CD1c-positive myeloid dendritic cell (primary cell): Measurements from ENCODE around the gene NID2.

Source experiments
- DNase-seq: peaks from one replicate; pipeline ENCODE4 v3.0.0-alpha.2; 2016; ENCODE audit errors: extremely low spot score

NID2 gene

DNA sequence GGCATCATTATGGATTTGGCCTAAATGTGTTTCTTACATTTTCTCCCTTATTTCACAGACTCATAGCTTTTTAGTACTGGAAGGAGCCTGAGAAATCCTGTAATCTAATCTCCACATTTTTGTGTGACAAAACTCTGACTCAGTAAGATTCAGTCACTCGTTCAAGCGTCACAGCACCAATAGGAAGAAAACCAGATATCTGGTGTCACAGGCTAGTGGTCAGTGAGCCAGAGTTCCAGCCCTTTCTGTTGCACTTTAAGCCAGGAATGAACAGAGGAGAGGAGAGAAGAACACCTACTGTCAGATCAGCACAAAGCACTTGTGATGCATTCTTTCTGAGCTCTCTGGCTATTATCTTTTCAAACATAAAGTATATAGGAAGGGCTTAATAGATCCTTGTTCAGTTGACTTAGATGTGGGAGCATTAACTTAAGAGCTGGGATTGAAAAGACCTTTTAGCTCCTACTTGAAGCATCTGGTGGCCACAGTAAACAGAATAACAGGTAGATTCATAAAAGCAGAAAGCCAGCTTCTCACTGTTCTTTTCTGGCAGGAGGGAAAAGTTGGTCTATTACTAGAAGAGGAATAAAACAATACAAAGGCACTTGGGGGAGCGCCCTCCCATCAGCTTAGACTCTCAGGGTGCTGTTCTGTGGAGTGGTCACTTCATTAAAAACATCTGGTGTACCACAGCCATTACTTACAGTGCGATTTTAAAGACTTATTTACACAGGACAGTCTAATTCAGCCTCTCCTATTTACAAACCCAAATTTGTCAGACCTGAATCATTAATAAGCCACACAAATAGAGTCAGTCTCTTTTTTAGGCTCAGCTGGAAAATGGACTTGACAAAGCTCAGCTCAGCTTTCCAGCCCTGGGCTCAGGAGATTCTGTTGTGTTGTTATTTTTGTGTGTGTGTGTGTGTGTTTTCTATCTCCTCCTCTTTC is 12.2 kb upstream of the NID2 start:
- no peak for DNase-seq

DNA sequence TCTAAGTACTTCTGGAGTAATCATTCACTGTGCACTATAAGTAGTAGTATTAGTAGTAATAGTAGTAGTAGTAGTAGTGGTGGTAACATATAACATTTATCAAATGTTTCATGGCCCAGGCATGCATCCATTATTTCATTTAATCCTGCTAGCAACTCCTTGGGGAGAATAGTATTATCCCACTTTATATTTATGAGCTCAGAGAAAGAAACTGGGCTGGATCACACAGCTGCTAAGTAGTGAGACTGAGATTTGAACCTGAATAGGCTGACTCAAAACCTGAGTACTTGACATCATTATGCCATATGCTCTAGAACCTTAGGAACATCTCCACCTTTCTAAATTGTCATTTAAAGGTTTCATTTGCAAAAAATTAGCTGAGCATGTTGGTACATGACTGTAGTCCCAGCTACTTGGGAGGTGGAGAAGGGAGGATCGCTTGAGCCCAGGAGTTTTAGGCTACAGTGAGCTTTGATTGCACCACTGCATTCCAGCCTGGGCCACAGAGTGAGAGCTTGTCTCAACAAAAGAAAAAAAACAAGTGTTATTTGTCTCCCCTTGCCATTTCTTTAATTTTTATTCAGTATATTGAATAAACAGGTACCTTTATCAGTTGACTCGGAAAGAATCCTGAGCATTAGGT is 11.4 kb upstream of the NID2 start:
- DNase-seq, result no peak

DNA sequence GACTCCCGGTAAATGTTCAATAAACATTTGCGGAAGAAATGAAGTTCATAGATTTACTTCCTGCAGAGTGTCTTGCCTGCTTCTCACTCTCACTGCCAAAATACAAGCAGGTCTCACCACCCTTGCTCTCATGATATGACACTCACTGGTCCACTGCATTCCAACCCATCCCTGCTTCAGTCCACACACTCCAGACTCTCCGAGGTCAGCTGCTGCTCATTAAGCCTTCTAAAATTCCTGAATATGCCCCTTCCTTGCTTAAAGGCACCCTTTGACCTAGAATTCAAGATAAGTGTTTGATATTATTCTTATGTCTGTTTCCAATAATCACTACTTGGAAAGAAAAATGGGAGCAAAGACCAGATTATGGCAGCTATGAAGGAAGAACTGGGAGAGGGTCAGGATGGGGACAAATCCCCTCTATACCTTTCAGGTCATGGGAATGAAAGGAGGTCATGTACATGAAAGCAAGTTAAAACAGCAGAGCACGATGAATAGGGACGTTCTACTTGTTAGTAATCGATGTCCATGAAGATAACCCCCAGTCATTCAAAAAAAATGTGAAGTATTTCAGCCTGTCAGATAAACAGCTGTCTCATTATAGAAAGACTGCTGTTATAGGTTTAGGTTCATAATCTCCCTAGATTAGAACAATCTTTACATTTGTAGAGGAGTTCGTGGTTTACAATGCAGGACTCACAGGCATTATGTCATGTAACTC is 10.5 kb upstream of the NID2 start:
- no peak for DNase-seq

DNA sequence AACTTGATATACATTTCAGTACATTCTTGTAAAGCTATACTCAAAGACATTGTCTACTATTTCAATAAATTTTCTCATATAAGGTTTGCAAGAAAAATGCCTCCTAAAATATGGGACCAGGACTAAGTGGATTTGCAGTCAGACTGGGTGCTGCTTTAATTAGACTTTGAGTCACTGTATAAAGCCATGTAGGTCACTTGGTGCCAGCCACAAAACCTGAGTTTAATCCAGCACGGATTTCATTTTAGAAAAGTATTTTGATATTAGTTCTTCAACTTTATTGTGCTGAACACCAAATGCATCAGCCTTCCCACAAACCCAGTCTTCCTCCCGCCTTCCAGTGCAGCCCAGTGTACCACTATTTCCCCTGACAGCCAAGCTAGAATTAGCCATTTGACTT is 9.9 kb upstream of the NID2 start:
- no peak for DNase-seq

DNA sequence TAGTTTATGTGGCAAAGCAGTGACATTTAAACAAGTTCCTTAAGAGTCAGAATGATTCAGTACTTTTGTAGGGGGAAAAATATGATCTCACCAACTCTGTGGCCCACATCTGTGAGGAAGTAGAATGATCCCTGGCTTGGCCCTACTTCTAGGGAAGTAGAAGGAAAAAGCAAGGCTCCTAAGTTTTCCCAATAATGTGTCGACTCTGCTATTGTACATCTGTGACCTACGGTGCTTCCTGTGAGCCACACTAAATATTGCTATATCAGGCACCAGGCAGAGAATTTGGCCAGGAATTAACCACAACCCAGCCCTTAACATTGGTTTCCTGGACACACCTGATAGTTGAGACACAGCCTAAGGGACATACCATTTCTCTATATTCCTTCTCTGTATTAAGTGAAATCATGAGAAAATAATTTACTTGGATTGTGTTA is 9.3 kb upstream of the NID2 start:
- DNase-seq, result peak; percentile 3

DNA sequence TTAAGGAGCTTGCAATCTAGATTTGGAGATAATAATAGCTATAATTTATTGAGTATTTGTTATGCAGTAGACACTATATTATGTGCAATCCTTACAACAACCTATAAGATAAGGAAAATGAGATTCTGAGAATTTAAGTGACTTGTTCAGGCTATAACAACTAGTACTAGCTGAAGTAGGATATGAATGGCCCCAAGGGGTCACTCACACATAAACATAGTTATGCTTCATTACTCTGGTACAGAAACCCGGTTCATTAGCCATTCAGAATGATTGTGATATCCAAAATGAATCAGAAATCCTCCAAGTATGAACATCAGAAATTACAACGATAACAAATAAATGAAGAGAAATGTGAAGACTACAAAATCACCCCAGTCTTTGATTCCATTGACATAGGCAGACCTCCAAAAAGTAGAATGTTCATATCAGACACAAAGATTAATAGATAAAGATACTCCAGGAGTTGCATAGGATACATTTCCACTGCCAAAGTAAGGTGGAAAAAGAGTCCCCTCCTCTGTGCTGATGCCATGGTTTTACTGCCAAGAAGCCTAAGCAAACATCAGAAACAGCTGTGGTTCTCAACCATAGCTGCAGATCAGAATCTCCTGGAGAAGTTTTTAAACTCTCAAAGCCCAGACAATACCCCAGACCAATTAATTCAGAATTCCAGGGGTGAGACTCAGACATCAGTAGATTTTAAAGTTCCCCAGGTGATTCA is 8.6 kb upstream of the NID2 start:
- no peak for DNase-seq

DNA sequence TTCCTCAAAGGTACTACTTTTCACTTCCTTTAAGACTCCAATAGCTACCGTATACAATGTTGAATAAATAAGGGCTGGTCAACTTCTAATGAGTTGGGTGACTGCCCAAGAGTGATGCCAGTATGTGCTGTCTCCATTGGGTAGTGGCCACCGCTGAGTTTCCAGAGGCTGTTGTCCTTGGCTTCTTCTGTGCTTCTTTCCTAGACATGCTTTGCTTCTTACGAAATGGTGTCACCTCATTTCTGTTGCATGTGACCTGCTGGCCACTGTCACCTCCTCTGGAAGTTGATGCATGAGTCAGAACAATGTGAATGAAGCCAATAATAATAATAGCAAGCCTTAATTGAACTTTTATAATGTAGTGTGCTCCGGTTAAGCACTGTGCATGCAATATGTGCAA is 7.5 kb upstream of the NID2 start:
- no peak for DNase-seq

DNA sequence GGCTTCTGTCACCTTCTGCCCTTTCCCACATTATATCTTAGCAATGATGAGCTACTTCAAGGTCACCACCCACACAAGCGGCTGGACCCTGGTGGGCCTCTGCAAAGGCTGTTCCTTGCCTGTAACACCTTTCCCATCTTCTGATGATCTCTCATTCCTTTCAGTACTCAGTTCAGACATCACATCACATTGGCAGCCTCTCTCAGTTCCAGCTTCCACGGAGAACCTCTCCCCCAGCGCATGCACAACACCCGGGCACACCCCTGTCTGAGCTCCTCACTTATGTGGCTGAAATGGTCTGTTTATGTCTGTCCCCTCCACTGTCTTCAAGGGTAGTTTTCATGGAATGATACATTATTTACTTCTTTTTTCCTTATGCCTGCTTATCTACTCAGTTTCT is 6.5 kb upstream of the NID2 start:
- DNase-seq, result no peak

DNA sequence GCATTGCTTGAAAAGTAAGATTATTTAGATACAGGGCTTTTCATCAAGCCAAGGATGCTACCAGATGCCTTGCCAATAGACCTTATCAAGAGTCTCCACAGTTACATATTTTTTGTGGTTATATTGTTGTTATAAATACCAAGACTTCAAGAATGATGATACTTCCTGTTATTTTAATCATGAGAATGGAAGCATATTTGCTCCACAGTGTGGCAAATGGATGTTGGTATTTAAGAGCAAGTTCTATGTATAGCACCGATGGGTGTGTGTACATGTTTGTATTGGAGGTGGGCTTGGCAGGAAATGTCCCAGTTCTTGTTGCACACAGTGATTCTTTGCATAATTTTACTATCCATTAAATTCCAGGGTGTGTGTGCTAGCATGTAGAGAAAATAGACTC is 4.4 kb upstream of the NID2 start:
- DNase-seq, result no peak

DNA sequence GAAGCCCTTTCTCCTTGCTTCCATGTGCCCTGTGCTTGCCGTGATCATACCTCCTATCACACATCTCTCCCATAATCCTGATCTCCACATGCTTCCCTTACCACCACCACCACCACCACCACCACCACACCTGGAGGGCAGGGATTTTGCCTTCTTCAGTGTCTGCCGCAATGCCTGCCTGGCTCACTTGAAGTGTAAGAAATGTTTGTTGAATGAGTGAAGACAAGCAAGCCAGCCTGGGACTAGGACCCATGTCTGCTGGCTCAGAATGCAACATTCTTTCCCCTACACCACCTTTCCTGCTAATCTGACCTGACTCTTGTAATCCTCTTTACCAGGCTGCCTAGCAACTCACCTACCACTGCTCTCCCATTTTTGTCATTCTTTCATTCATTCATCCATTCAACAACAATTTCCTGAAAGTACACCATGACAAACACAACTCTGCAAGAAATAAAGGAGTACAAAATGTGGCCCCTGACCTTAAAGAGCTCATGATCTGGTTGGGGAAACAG is 3.5 kb upstream of the NID2 start:
- DNase-seq, result no peak

DNA sequence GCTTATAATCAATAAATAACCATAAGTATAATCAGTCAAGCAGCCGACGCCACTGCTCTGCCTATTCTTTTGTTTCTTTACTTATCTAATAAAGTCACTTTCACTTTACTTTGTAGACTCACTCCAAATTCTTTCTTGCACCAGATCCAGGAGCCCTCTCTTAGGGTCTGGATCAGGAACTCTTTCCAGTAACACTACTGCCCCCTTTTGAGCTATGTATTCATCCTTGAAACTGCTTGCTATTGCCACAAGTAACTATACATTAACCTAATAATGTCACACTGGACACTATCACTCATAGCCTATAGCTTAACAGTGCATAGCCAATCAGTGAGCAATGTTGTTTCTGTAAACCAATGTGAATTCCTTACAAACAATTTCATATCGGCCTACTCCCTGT is 2.8 kb upstream of the NID2 start:
- no peak for DNase-seq

DNA sequence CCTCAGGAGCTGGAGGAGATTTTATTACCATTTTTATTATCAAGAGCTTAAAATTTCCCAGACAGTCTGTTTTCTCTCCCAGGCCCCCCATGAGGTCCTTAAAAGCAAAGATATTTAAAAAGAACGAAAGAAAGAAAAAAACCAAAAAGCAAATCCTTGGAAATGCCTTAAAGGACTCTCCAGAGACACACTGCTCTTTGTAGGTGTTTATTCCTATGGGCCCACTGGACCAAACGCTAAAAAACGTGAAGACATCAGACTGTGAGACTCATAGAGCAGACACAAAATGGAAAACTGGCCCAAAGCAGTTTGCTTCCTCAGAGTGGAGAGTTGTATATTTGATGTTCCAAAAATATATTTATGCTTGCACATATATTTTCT is 1.2 kb upstream of the NID2 start:
- no peak for DNase-seq

DNA sequence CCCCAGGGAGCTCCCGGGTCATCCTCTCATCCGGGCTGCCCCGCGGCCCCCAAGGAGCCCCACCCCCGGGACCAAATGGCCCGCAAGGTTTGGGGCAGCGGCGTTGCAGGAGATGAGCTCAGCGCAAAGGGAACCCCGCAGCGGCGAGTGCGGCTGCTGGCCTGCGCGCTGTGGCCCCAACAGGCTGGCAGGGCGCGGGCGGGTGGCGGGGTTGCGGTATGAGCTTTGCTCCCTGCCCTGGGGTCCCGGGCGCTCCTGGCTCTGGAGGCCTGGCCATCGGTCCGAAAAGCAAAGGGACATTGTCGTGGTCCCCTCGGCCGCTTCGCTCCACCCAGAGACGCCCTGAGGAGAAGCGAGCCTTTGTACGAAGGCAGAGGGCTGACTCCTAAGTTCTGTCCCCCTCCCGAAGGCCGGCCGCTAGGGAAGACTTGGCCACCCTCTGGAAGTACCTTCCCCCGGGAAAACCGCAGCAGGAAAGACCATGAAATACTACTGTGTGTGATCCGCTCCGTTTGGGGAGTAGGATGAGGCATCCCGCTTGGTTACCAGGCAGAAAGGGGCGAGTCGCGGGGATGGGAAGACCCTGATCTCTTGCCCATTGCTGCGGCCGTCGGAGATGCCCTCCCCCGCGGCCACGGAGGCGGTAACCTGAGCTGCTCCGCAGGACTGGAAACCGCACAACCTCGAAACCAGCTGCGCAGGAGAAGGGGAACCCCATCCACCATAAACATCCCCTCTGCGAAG is 620 bp upstream of the NID2 start:
- no peak for DNase-seq

DNA sequence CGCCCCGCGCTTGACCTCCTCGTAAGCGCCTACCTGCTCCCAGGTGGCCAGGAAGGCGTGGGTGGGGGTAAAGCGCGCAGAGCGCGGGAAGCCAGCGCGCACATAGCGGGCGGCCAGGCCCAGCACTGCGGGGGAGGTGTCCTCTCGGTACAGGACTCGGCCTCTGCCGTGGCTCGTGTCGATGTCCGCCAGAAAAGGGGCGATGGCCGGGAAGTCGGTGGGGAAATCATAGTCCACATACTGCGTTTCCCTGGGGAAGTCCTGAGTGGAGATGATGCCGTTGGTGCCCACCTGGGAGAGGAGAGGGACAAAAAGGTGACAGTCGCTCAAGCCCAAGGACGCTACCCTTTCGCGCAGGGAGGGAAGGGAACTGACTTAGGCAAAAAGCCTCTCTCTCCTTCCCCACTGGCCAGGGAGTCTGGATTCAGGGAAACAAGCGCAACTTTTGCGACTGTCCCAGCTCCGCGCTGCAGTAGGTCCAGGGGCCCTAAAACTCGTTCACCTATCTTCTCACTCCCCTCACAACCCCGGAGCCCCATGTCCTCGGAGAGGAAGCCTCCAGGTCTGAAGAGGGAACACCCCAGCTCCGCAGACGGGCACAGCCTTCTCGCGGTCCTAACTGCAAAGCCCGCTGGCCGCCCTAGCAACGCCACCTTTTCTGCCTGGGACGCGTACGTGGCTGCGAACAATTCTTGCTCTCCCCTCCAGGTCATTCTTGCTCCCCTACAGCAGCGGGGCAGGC is 815 bp downstream of the NID2 start:
- DNase-seq, result no peak

DNA sequence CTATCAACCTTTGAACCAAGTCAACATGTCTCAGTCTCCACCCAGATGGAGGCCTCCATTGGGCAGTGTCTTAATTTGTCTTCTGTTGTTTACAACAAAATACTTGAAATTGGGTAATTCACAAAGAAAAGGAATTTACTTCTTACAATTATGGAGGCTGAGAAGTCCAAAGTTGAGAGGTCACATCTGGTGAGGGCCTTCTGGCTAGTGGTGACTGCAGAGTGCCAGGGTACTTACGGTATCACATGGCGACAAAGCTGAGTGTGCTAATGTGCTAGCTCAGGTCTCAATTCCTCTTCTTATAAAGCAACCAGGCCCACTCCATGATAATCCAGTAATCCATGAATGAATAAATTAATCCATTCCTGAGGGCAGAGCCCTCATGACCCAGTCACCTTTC is 4.7 kb downstream of the NID2 start:
- DNase-seq, result no peak

DNA sequence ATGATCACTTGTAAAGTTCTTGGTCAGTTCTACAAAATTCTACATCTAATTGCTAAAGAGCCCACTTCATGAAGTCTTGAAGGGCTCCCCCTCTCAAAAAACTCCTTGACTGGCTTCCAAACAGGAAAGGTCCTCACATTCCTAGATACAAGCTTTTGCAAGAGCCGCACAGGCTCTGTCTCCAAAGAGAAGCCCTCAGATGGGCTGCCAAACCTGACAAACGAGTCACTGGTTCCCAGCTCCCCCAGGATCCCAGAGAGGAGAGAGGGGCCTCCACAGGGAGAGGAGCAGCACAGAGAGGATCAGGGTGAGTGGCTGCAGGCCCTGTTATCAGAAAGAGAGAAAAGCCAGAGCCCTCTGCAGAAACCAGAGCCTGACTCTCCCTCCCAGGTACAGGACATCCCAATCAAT is 5.8 kb downstream of the NID2 start:
- DNase-seq, result no peak

DNA sequence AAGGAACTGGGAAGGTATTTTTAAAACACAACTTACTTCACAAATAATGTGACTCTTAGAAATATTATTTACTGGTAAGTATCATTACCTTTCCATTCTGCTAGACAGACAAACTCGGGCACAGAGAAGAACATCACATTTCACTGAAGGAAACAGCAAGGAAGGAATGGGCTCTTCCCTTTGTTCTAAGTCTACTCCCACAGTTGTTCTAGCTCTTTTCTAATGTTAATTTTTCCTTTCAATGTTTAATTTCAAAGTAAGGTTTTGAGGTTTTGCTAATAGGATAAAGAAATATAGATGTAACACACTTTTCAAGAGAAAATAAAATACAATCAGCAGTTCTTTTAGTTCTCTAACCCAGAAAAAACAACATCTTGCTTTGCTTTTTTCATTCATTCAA is 7.0 kb downstream of the NID2 start:
- DNase-seq, result no peak

DNA sequence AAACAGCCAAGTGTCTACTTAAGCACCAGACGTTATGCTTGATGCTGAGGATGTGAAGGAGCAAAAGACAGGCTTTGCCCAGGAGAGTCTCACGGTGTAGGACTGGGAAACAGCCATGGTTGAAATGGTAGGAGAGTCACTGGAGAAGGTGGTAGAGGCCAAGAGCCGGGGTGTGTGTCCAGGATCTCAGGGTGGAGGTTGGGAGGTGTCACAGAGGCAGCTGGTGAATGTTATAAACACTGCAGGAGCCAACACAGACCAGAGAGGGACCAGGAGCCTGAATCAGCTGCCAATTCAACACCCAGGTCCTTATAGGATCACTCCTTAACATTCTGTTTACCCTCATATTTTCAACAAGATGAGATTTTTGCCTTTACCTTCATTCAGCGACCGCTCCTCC is 7.5 kb downstream of the NID2 start:
- no peak for DNase-seq

DNA sequence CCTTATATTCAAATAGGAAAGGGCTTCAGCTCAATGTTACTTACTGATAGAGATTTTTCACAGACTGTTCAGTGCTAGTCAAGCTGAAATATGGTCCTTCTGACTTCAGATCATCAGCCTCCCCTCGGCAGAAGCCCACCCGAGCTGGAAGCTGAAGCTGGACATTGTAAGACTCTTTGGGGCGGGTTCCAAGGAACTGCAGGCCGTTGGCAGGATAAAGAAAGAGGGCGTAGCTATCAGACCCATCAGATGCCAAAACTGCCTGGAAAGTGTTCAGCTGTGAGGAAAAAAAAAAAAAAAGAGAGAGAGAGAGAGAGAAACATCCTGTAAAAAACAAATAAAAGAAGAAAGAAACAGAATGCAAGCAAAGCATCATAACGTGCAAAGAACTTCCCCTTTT is 8.8 kb downstream of the NID2 start:
- no peak for DNase-seq

DNA sequence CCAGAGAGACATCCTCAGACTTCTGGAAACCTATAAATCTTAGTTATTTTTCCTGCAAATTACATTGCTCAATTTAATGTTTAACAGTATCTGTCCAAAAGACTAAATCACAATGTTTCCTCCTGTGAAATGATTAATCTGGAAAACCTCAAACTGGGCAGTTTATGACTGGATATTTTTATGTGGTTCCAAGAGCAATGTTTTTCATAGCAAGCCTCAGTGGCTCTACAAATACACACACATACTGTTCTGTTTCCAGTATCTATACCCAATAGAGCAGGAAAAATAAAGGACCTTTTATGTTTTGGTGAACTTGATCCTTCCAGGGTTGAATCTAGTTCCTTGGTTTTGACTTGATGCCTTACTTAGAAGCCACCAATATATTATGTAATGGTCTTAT is 9.2 kb downstream of the NID2 start:
- no peak for DNase-seq
